Brain microvascular endothelial cell (primary cell): ENCODE results near the gene CLCN6.

Experiments
- DNase-seq: peaks from one replicate; pipeline ENCODE4 v3.0.0-alpha.2; 2020
- H3K27ac ChIP-seq: fragments of 250-450 bp; sonication (Bioruptor Pico); 2 replicates; pipeline ENCODE4 v1.5.1; 2020; ENCODE audit warnings: mild to moderate bottlenecking, moderate library complexity
- H3K27me3 ChIP-seq: fragments of 250-450 bp; sonication (Bioruptor Pico); replicated peaks from 2 replicates; pipeline ENCODE4 v1.5.1; 2020; ENCODE audit warnings: mild to moderate bottlenecking
- H3K36me3 ChIP-seq: fragments of 250-450 bp; sonication (Bioruptor Pico); replicated peaks from 2 replicates; pipeline ENCODE4 v1.5.1; 2020; ENCODE audit warnings: mild to moderate bottlenecking
- H3K4me3 ChIP-seq: 2 replicates; pipeline ENCODE4 v1.5.1; 2011; ENCODE audit warnings: low read depth, mild to moderate bottlenecking, control low read depth, low read length, moderate library complexity
- in situ Hi-C: cut with HindIII; loops from 2 replicates; pipeline ENCODE4 v1.10.0; 2017; ENCODE audit warnings: low sequenced_read_pairs, low pct_ligation_motif_present
- TF ChIP-seq, protein P1 (sequence below): IDR thresholded peaks from 2 replicates; pipeline ENCODE4 v1.5.1; 2011; ENCODE audit warnings: low read depth, mild to moderate bottlenecking, moderate library complexity, low read length, control low read depth, inconsistent platforms; ENCODE audit errors: missing control alignments

CLCN6 gene

DNA sequence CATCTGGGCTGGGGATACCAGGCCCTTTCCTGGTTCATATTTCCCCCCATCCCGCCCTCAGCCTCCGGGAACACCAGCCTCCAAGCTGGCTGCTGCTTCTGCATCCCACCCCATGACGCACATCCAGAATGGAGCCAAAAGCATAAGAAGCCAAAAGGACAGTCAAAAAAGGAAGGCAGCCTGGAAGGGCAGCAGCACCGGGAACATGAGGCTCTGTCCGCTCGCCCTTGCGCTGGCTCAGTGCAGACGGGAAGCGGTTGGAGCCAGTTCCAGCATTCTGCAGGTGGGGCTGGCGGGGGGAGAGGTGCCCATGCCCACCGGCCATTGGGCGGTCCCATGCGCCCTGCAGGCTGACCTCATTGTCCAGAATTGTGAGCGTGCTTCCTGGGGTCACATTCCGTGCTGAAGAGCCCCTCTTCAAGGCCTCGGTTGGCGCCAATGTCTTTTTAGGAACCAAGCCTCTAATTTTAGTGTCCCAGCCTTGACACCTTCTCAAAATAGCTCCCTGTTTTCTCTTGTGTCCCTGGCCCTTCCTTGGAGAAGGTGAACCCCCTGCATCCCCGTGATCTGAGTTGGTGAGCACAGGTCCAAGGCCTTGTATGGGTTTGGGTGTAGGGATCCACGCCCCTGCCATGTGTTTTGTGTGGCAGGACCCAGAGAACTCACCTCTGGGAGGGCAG is 81.1 kb downstream of the CLCN6 start:
- H3K4me3 ChIP-seq = no peak overlapping the region
- H3K27me3 ChIP-seq = no peaks in the 10 kb centered on the region
- H3K27ac ChIP-seq = no peak overlapping the region
- in situ Hi-C loops = no loop called here
- no peaks in the 10 kb centered on the region for H3K36me3 ChIP-seq
- TF ChIP-seq, protein P1, sequence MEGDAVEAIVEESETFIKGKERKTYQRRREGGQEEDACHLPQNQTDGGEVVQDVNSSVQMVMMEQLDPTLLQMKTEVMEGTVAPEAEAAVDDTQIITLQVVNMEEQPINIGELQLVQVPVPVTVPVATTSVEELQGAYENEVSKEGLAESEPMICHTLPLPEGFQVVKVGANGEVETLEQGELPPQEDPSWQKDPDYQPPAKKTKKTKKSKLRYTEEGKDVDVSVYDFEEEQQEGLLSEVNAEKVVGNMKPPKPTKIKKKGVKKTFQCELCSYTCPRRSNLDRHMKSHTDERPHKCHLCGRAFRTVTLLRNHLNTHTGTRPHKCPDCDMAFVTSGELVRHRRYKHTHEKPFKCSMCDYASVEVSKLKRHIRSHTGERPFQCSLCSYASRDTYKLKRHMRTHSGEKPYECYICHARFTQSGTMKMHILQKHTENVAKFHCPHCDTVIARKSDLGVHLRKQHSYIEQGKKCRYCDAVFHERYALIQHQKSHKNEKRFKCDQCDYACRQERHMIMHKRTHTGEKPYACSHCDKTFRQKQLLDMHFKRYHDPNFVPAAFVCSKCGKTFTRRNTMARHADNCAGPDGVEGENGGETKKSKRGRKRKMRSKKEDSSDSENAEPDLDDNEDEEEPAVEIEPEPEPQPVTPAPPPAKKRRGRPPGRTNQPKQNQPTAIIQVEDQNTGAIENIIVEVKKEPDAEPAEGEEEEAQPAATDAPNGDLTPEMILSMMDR = no peak
- DNase-seq = no peak

DNA sequence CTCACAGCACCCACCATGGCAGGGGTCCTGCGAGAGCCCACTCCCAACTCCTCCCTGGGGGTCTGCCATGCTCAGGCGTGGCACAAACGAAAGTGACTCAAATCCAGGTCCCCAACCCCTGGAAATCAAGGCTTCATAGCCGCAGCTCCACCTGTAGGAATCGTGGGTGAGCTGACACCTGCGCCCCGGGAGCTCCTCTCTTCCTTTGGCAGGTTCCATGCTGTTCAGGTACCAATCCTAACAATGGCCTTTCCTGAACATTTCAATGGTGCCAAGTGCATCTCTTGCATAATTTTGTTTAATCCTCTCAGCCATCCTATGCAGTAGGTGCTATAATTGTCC is 81.6 kb downstream of the CLCN6 start:
- DNase-seq = no peak
- in situ Hi-C loops = no loop called here
- TF ChIP-seq, protein P1 = no peak

DNA sequence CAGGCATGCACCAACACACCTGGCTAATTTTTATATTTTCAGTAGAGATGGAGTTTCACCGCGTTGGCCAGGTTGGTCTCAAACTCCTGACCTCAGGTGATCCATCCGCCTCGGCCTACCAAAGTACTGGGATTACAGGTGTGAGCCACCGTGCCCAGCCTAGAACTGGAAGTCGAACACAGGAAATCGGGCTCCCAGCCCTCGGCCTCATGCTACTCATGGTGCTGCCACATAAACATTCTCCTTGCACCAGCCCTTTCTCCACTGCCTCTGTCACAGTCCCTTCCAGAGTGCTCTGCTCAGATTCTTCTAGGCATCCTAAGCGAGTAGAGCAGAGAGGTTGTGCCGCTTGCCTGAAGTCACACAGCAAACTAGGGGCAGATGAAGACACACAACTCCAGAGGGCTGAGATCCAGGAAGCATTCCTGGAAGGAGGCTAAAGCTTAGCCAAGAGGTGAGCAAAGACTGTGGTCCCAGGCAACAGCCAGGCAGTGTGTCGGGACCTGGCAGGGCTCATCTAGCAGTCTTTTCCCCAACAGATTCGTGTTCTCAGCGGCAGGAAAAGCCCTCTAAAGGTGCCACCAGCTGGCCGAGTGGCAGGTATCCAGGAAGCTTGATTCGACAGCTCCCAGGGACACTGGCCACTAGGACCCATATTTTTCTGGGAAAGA is 82.3 kb downstream of the CLCN6 start:
- DNase-seq = no peak
- in situ Hi-C loops = no loop called here
- Histone ChIP-seq H3K27me3 (peaks cover 2% of the 10 kb centered on the region), H3K27ac (no peak overlapping the region), H3K4me3 (no peak overlapping the region), H3K36me3 (no peaks in the 10 kb centered on the region)
- TF ChIP-seq, protein P1 = no peak

More for the DNA sequence above, 81.6 kb downstream of the CLCN6 start:
- Histone ChIP-seq H3K27ac (no peak overlapping the region), H3K4me3 (no peak overlapping the region), H3K36me3 (no peaks in the 10 kb centered on the region), H3K27me3 (peaks cover 2% of the 10 kb centered on the region)

DNA sequence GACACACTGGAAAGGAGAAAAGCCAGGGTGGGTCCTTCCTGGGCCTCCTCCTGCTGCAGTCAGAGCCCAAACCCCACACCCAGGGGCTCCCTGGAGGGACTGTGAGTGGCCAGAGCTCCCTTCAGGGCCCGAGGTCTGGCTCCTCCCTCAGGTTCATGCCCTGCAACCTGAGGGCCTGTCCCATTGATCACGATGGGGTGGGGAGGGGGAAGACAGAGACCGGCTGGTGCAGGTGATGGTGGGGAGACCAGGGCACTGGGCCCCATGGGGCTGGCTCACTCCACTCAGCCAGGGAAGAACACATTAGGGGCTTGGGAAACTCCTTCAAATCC is 82.9 kb downstream of the CLCN6 start:
- Histone ChIP-seq H3K27me3 (peaks cover 2% of the 10 kb centered on the region), H3K4me3 (no peak overlapping the region), H3K36me3 (no peaks in the 10 kb centered on the region), H3K27ac (no peak overlapping the region)
- no peak for DNase-seq
- in situ Hi-C loops = no loop called here
- TF ChIP-seq, protein P1 = no peak

DNA sequence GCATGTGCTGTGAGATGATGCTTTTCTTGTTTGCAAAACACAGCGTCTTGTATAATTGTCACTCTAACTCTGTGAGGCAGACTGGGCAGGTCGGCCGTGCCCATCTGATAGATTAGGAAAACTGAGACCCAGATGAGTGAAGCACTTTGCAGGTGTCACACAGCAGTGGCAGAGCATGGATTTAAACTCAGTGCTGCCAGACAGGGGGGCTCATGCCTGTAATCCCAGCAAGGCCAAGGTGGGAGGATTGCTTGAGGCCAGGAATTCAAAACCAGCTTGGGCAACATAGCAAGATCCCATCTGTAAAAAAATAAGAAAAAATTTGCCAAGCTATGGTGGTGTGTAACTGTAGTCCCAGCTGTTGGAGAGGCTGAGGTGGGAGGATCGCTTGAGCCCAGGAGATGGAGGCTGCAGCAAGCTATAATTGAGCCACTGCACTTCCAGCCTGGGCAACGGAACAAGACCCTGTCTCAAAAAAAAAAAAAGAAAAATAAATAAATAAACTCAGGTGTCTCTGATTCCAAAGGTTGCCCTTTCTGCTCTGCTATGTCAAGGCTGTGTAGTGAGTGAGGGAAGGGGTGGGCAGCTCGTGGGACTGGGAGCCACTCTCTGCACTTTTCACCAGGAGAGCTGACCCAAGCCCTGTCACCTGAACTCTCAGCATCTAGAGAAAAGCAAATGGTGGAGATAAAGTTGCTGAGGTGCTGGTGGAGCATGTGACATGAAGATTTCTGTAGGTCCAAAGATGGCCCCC is 85.6 kb downstream of the CLCN6 start:
- TF ChIP-seq, protein P1 = no peak
- H3K27me3 ChIP-seq = peaks cover 2% of the 10 kb centered on the region
- H3K36me3 ChIP-seq = no peaks in the 10 kb centered on the region
- no peak for DNase-seq
- in situ Hi-C loops = no loop called here
- H3K4me3 ChIP-seq = no peak overlapping the region
- no peak overlapping the region for H3K27ac ChIP-seq
